GM15510 (cell line): ENCODE measurements around the gene MYOM3.

ENCODE experiments used
- POLR2A ChIP-seq: IDR thresholded peaks from 3 replicates; pipeline ENCODE4 v1.6.1; 2011; ENCODE audit warnings: borderline replicate concordance; ENCODE audit not compliant: insufficient read length; ENCODE audit errors: extremely low read depth

The MYOM3 gene

DNA sequence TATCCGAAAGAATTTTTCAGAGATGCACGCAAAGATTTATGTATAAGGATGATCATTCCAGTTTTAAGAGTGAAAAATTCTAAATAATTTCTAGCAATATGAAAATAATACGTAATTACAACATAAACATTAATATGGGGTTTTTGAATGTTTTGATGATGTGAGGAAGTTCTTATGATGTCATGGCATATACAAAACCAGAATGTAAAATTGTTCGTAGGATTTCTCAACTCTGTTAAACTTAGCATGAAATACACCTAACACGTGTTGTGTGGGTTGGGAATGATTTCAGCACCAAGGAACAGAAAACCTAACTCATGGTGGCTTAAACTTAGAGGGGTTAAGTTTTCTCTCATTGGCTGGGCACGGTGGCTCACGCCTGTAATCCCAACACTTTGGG, 62.2 kb downstream of the MYOM3 start:
- TF ChIP-seq POLR2A, result no peak

GRCh38 chr1:24048205-24048869, 63.6 kb downstream of the MYOM3 start:
- no peak for TF ChIP-seq POLR2A

- no peak for TF ChIP-seq POLR2A
Observed at GRCh38 chr1:24047110-24047477, 64.8 kb downstream of the MYOM3 start.

- no peak for TF ChIP-seq POLR2A
Observed at GRCh38 chr1:24045771-24046170, 66.2 kb downstream of the MYOM3 start.

DNA sequence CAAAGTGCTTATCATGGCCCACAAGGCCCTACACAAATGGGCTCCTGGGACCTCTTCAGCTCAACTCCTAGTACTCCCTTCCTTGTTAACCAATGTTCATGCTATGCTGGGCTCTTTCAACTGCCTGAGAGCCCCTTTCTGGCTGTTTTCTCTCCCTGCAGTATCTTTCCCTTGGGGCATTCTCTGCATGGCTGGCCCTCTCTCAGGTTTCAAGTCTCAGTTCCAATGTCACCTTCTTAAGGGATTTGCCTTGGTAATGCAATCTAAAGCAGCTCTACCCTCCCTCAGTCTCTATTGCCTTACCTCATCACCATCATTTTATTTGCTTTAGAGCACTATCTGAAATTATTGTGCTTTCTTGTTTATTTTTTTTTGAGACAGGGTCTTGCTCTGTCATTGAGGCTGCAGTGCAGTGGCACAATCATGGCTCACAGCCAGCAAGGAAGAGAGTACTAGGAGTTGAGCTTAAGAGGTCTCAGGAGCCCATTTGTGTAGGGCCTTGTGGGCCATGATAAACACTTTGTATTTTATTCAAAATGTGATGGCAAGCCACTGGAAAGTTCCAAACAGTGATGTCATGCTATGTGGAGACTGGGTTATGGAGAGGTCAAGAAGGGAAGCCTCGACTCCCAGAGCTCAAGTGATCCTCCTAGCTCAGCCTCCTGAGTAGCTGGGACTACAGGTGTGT, 68.4 kb downstream of the MYOM3 start:
- no peak for TF ChIP-seq POLR2A

DNA sequence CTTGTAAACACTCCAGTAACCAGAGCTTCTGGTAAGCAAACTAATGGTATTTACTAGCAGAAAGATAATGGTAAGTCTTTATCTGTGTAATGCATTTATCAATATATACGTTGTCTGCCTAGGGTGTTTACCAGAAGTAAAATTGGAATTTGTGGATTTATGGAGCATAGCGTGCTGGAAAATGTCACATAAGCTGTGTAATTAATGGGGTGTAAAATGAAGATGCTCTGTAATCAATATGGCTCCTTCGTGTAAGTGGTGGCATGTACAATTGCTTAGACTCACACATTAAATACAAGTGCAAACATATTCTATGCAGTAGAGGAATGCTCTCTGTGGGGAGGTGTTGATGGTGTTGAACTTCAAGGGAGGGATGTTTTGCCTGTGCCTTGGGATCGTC, 69.6 kb downstream of the MYOM3 start:
- no peak for TF ChIP-seq POLR2A

GRCh38 chr1:24036088-24036487, 75.8 kb downstream of the MYOM3 start:
- no peak for TF ChIP-seq POLR2A

GRCh38 chr1:24032981-24033380, 79.0 kb downstream of the MYOM3 start:
- TF ChIP-seq POLR2A, result no peak

DNA sequence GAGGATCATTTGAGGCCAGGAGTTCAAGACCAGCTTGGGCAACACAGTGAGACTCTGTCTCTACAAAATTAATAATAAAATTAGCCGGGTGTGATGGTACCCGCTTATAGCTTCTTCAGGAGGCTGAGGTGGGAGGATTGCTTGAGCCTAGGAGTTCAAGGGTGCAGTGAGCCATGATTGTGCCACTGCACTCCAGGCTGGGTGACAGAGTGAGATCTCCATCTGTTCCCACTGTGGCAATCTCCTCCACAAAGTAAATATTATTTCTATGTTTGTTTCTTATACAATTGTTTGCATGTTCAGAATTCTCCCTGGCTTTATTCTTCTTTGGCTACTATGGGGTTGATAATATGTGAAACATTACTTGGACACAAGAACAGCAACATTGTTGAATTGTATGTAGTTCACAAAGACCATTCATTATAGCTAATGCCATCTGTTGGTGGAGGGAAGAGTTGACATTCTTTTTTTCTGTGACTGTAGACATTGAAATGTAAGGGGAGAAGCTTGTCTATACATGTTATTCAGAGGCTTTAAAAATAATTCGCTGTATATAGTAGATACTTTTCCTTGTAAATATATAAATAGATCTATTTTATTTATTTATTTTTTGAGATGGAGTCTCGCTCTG, 84.0 kb downstream of the MYOM3 start:
- no peak for TF ChIP-seq POLR2A

GRCh38 chr1:24022581-24023361, 89.2 kb downstream of the MYOM3 start:
- TF ChIP-seq POLR2A, result no peak

GRCh38 chr1:24021403-24022266, 90.3 kb downstream of the MYOM3 start:
- TF ChIP-seq POLR2A, result no peak

GRCh38 chr1:24020470-24020869, 91.5 kb downstream of the MYOM3 start:
- no peak for TF ChIP-seq POLR2A

DNA sequence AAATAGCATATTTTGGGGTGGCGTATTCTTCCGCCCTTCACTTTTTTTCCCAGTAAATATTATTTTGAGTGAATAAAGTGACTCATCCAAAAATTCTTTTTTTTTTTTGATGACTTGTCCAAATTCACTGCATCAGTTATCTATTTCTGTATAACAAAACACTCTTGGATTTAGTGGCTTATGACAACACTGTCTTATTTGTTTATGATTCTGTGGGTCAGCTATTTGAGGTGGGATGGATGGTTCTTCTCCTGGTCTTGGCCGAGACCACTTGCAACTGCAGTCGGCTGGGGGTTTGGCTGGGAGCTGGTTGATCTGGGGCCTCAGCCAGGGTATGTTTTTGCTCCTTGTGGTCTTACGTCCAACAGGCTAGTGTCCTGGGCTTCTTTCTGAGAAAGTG, 91.9 kb downstream of the MYOM3 start:
- no peak for TF ChIP-seq POLR2A
